ENCODE data around the gene PSD.

The PSD gene

GRCh38 chr10:102405632-102406031 is 13.0 kb downstream of the PSD start:
- H3K4me3 ChIP-seq (replicated peaks; ENCODE audit: low read depth, low read length), result no peak overlapping the region
- TF ChIP-seq CTCF (IDR thresholded peaks at IDR 0.05; ENCODE audit: low read depth, low read length, missing control alignments), result no peak

DNA sequence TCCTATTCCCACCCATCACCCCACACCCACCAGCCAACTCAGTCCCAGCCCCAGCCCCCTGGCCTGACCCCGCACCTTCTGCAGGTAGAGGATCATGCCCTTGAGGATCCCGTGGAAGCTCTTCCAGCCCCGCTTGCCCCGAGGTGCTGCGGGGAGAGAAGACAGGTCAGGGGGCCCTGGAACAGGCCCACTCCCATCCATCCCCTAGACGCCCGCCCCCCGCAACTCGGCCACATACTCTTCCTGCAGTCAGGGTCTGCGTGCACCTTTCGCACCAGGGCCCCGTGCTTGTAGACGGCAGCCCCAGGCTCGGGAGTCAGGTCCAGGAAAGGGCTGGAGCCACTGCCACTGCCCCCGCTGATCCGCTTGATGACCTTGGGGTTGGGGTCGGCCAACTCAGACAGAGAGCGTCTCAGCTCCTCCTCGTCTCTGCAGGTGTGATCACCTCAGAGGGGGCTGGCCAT is 13.4 kb downstream of the PSD start:
- no peak overlapping the region for H3K4me3 ChIP-seq (replicated peaks; ENCODE audit: low read depth, low read length)
- TF ChIP-seq CTCF (IDR thresholded peaks at IDR 0.05; ENCODE audit: low read depth, low read length, missing control alignments), result no peak
- DNase-seq (ENCODE audit: extremely low read depth, low read depth), result no peak

More at GRCh38 chr10:102405632-102406031, 13.0 kb downstream of the PSD start:
- DNase-seq (ENCODE audit: extremely low read depth, low read depth), result no peak

GRCh38 chr10:102404361-102405107 is 14.1 kb downstream of the PSD start:
- no peak for TF ChIP-seq CTCF (IDR thresholded peaks at IDR 0.05; ENCODE audit: low read depth, low read length, missing control alignments)
- no peak overlapping the region for H3K4me3 ChIP-seq (replicated peaks; ENCODE audit: low read depth, low read length)

GRCh38 chr10:102403115-102403514 is 15.5 kb downstream of the PSD start:
- DNase-seq (ENCODE audit: extremely low read depth, low read depth), result no peak
- H3K4me3 ChIP-seq (replicated peaks; ENCODE audit: low read depth, low read length), result no peak overlapping the region
- no peak for TF ChIP-seq CTCF (IDR thresholded peaks at IDR 0.05; ENCODE audit: low read depth, low read length, missing control alignments)

More at GRCh38 chr10:102404361-102405107, 14.1 kb downstream of the PSD start:
- DNase-seq (ENCODE audit: extremely low read depth, low read depth), result no peak

GRCh38 chr10:102402512-102402896 is 16.1 kb downstream of the PSD start:
- DNase-seq (ENCODE audit: extremely low read depth, low read depth), result no peak
- TF ChIP-seq CTCF (IDR thresholded peaks at IDR 0.05; ENCODE audit: low read depth, low read length, missing control alignments), result no peak

DNA sequence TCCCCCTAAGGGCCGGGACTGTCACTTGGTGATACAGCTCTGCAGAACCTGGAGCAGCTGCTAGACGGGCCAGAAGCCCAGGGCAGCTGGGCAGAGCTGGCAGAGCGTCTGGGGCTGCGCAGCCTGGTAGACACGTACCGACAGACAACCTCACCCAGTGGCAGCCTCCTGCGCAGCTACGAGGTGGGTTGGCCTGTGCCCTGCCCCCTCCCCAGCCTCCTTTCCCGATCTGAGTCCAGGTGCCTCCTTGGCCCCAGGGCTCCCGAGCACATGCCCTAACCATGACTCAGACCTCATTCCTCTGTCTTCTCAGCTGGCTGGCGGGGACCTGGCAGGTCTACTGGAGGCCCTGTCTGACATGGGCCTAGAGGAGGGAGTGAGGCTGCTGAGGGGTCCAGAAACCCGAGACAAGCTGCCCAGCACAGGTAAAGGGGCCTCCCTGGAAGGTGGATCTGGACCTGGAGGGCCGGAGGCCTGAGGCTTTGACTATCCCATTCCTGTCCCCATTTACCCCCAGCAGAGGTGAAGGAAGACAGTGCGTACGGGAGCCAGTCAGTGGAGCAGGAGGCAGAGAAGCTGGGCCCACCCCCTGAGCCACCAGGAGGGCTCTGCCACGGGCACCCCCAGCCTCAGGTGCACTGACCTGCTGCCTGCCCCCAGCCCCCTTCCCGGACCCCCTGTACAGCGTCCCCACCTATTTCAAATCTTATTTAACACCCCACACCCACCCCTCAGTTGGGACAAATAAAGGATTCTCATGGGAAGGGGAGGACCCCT is 16.7 kb downstream of the PSD start:
- no peak for DNase-seq (ENCODE audit: extremely low read depth, low read depth)
- TF ChIP-seq CTCF (IDR thresholded peaks at IDR 0.05; ENCODE audit: low read depth, low read length, missing control alignments), result no peak
- no peak overlapping the region for H3K4me3 ChIP-seq (replicated peaks; ENCODE audit: low read depth, low read length)

More at GRCh38 chr10:102402512-102402896, 16.1 kb downstream of the PSD start:
- no peak overlapping the region for H3K4me3 ChIP-seq (replicated peaks; ENCODE audit: low read depth, low read length)
